ENCODE data around the gene CPHXL. TPM values are rescaled to one million over a fixed set of nuclear protein-coding genes. Genes with fewer than 3 reads are reported as not detected.

The CPHXL gene
- total RNA-seq, 1 experiment from 2014 or later, result not detected

DNA sequence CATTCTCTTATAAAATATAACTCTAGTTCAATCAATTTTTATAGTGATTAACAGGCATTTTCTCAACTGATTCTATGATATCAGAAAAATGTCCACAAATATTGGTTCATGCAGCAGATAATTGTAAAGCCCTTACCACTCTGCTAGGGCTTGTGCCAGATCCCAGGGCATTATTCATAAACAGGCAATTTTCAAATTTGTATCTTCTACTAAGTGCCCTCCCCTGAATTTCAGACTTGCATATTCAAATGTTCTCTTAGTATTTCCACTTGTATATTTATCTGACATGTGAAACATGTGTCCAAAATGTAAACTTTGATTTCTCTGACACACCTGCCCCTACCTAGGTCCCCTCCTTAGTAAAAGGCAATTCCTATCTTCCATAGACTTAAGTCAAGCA lies 58.8 kb downstream of the CPHXL start:
- intact Hi-C loops (cut with micrococcal nuclease; ENCODE audit: unreplicated experiment), result no loop called here

More for the DNA sequence above, 58.8 kb downstream of the CPHXL start:
- DNase-seq (ENCODE audit: low spot score), result no peak
- Histone ChIP-seq H3K9me3 (ENCODE audit: low read depth, low read length, poor library complexity, severe bottlenecking) (no peaks in the 10 kb centered on the region), H3K36me3 (ENCODE audit: insufficient read depth, low read length, poor library complexity, severe bottlenecking) (no peaks in the 10 kb centered on the region), H3K4me3 (ENCODE audit: low read depth, low read length, poor library complexity, severe bottlenecking) (no peak overlapping the region), H3K27ac (ENCODE audit: low read depth, low read length, poor library complexity, severe bottlenecking) (no peak overlapping the region), H3K27me3 (replicated peaks; ENCODE audit: insufficient read depth, low read depth, low read length, poor library complexity) (no peaks in the 10 kb centered on the region), H3K4me1 (ENCODE audit: insufficient read depth, low read length, poor library complexity, severe bottlenecking) (no peaks in the 10 kb centered on the region)
- no TSS peak for BruUV-seq (replicated peaks)
- no peak for TF ChIP-seq EZH2 (IDR thresholded peaks at IDR 0.05; ENCODE audit: borderline replicate concordance, low read depth, low read length, poor library complexity, severe bottlenecking)
- TF ChIP-seq, protein P1, sequence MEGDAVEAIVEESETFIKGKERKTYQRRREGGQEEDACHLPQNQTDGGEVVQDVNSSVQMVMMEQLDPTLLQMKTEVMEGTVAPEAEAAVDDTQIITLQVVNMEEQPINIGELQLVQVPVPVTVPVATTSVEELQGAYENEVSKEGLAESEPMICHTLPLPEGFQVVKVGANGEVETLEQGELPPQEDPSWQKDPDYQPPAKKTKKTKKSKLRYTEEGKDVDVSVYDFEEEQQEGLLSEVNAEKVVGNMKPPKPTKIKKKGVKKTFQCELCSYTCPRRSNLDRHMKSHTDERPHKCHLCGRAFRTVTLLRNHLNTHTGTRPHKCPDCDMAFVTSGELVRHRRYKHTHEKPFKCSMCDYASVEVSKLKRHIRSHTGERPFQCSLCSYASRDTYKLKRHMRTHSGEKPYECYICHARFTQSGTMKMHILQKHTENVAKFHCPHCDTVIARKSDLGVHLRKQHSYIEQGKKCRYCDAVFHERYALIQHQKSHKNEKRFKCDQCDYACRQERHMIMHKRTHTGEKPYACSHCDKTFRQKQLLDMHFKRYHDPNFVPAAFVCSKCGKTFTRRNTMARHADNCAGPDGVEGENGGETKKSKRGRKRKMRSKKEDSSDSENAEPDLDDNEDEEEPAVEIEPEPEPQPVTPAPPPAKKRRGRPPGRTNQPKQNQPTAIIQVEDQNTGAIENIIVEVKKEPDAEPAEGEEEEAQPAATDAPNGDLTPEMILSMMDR (conservative IDR thresholded peaks at IDR 0.05; ENCODE audit: low read depth, low read length), result no peak
- ChIA-PET POLR2A (ENCODE audit: low non-redundant PET) (no interaction called here), CTCF (no interaction called here)

Other genes starting within 250 kb of the CPHXL start
- gene CHST6, start 231.0 kb downstream of the CPHXL start, total RNA-seq (2021), result 4.5 and 5.0 TPM in 2 replicates
- 0.33 and 0.54 TPM in 2 replicates for gene CHST5, start 190.4 kb downstream of the CPHXL start, total RNA-seq (2021)
- gene TMEM231, start 170.2 kb downstream of the CPHXL start, total RNA-seq (2021), result 17.3 and 19.4 TPM in 2 replicates
- 88.8 and 95.4 TPM in 2 replicates for gene GABARAPL2, start 160.1 kb downstream of the CPHXL start, total RNA-seq (2021)
- 65.3 and 79.7 TPM in 2 replicates for gene ADAT1, start 103.2 kb downstream of the CPHXL start, total RNA-seq (2021)
- 244 and 253 TPM in 2 replicates for gene KARS1, start 78.8 kb downstream of the CPHXL start, total RNA-seq (2021)
- 43.0 and 48.5 TPM in 2 replicates for gene TERF2IP, start 78.7 kb downstream of the CPHXL start, total RNA-seq (2021)
- not detected in 2 replicates for gene CPHXL2, start 49.5 kb downstream of the CPHXL start, total RNA-seq (2021)
- gene DUXB, start 25.0 kb downstream of the CPHXL start, total RNA-seq (2021), result not detected in 2 replicates